HG03095 (cell line): ENCODE measurements around the gene MAZ.
A peak's percentile ranks its signal among the peaks of the same experiment; 100 is the strongest.

Experiments used
- ATAC-seq: cut with Tn5 transposase; IDR thresholded peaks from one replicate; pipeline ENCODE4 v1.9.1; 2021; ENCODE audit warnings: moderate library complexity; ENCODE audit not compliant: unreplicated experiment

Gene MAZ

DNA sequence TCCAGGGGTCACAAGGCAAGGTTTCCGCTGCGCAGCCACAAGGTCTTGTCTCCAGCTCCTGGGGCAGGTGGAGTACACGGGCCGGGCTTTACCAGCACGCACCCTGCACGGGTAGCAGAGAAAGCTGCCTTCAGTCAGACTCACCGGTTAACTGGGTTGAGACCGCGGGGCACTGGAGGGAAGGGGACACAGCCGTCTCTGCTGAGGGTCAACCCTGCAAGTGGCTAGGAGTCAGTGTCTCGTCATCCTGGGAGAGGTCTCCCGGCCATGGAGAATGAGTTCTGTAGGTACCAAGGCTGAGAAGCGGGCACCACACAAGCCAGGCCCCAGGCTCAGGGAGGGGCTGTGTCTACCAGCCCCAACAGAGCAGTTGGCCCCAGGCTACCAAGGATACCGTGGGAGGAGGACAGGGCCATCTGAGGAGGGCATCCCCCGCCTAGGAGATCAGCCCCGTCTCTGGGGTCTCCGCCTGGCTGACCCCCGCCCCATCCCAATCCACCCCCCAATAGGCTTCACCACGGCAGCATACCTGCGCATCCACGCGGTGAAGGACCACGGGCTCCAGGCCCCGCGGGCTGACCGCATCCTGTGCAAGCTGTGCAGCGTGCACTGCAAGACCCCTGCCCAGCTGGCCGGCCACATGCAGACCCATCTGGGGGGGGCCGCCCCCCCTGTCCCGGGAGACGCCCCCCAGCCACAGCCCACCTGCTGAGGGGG, 2.9 kb downstream of the MAZ start:
- no peak for ATAC-seq

DNA sequence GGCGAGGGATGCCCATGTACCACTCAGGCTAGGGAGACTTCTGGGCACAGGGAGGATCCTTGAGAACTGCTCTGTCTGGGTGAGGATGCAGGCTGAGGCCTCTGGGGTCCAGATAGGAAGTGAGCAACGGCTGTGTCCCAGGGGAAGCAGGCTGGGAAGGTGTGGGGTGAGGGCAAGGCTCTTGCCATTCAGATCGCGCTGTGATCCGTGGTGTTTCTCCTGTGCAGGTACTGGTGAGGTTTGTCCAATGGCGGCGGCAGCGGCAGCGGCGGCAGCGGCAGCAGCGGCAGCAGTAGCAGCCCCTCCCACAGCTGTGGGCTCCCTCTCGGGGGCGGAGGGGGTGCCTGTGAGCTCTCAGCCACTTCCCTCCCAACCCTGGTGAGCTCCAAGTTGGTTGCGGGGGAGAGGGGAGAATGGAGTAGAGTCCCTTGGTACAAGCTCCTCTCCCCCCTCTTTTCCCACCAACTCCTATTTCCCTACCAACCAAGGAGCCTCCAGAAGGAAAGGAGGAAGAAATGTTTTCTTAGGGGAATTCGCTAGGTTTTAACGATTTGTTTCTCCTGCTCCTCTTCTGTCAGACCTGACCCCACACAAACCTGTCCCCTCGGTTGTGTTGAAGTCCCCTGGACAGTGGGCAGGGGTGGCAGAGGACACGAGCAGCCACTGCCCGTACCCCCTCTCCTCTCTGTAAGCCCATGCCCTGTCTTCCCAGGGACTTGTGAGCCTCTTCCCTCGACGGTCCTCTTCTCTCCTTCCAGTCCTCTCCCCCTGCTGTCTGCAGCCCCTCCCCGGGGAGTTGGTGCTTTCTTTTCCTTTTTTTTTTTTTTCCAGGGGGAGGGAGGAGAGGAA, 3.7 kb downstream of the MAZ start:
- no peak for ATAC-seq

DNA sequence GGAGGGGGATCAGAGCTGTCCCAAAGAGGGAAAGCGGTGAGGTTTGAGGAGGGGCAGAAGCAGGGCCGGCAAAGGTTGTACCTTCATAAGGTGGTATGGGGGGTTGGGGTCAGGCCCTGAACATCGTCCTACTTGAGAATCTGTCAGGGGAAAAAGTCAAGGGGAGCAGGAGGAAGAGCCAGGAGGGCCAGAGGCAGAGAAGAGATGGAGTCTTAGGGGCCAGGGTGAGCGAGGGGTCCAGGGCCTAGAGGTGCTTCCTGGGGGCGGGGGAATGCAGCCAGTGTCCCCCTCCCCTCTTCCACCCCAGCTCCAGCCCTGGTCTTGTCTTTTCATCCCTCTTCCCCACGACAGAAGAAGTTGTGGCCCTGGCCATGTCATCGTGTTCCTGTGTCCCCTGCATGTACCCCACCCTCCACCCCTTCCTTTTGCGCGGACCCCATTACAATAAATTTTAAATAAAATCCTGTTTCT, 4.4 kb downstream of the MAZ start:
- no peak for ATAC-seq

DNA sequence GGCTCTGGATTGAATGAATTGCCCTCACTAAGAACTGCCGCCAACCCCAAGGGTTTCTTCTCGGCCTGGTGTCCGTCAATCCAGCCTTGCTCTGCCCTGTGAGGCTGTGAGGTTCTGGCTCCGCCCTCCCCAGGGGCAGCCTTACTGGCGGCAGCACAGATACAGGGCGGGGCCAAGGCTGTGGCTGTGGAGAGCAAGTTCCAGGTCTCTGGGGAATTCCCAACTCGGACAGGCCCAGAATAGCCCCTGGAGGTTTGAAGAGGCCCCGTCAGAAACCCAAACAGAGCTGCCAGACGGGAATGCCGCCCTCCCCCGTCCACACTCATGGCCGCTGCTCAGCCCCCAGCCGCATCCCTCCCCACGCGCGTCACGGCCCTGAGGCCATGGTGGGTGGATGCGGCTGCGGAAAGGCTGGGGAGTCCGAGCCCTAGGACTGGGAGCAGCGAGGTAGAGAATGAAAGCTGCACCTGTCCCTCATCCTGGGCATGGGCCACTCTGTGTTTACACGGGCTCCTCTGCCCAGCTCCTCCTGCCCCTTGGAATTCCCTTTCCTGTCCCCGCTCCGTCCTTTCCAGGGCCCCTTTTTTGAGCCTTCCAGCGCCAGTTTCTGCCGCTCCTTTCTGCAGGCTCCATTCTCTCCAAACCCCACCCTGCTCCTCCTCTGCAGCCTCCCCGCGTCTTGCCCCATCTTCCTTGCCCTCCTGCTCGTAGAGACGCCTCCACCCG, 5.0 kb downstream of the MAZ start:
- peak; percentile 41 for ATAC-seq

DNA sequence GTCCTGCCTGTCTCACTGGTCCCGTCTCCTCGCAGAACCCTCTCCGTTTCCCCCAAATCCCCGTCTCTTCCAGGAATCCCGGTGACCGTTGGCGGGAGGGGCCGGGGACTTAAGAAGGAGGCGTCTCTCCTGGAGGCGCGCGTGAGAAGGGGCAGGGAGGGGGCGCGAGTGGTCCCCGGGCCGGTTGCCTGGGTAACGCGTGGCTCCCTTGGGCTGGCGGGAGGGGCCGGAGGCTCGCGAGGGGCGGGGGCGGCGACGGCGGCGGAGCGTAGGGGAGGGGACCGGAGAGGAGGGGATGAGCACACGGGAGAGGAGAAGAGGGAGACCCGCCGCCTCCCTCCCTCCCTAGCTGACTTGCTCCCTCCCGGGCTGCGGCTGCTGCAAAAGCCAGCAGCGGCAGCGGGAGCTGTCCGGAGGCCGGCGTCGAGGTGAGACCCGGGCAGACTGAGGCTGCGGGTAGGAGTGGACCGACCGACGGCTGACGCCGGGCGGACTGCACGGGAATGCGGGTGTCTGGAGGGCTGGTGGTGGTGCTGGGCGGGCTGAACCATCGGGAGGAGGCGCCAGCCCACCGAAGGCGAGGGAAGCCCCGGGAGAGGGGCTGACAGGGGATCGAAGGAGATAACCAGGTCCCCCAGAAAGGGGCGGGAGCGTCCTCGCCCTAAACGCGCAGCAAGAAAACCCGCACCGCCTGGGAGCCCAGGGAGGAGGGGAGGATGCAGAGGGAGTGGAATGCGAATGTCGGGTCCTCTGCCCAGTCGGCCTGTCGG, 5.8 kb downstream of the MAZ start, which contains the start of gene PRRT2:
TSS of gene PRRT2 (plus strand) at position 298 of the 770 bp plus-strand sequence. CDS start 862 bp downstream, outside the sequence.
- ATAC-seq: no peak

DNA sequence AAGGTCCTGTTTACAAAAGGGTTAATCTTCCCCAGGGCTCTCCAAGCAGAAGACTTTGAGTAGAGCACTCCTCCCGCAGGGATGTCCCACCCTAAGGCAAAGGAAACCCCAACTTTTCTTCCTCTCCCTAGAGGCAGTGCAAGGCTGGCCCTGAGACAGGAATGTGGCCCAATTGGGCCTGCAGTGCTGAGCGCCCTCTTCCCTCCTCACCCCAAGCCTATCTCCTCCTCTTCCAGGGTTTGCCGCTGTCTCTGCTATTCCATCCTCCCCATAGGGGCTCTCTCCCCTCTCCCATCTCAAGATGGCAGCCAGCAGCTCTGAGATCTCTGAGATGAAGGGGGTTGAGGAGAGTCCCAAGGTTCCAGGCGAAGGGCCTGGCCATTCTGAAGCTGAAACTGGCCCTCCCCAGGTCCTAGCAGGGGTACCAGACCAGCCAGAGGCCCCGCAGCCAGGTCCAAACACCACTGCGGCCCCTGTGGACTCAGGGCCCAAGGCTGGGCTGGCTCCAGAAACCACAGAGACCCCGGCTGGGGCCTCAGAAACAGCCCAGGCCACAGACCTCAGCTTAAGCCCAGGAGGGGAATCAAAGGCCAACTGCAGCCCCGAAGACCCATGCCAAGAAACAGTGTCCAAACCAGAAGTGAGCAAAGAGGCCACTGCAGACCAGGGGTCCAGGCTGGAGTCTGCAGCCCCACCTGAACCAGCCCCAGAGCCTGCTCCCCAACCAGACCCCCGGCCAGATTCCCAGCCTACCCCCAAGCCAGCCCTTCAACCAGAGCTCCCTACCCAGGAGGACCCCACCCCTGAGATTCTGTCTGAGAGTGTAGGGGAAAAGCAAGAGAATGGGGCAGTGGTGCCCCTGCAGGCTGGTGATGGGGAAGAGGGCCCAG, 6.7 kb downstream of the MAZ start:
- ATAC-seq: no peak

DNA sequence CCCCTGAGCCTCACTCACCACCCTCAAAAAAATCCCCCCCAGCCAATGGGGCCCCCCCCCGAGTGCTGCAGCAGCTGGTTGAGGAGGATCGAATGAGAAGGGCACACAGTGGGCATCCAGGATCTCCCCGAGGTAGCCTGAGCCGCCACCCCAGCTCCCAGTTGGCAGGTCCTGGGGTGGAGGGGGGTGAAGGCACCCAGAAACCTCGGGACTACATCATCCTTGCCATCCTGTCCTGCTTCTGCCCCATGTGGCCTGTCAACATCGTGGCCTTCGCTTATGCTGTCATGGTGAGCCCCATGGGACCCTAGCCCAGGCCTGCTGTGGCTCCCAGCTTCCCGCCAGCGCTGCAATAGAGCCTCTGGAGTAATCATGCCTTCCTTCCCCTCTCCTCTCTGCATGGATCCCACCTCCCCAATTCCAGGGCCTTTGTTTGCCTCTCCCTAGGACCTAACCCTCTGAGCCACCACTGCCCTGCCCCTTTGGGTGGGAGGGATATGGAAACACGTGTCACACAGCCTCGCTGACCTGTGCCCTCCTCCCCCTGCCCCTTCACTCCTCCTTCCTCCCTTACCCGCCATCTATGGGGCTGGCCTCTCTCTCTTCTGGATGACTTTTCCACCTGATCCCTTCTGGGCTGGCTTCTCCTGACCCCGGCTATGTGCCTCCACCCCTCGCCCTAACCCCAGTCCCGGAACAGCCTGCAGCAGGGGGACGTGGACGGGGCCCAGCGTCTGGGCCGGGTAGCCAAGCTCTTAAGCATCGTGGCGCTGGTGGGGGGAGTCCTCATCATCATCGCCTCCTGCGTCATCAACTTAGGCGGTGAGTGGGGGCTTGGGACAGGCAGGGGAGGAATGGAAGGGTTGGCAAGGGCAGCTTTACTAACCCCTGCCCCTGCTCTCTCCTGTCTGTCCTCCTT, 7.6 kb downstream of the MAZ start:
- no peak for ATAC-seq

DNA sequence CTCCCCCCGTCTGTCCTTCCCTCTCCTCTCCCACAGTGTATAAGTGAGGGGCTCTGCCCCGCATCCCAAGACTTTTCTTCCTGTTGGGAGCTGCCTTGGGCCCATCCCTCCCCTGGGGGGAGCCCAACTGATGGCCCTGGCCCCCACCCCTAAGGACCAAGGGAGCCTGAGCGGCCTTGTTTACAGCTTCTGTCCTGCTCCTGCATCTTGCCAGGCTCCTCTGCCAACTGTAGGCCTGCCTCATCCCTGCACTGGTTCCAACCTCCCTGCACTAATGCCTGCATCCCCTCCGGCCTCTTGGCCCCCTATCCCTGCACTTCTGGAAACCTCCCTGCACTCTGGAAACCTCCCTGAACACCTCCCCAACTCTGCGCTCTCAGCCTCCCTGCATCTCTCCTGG, 8.3 kb downstream of the MAZ start:
- no peak for ATAC-seq

DNA sequence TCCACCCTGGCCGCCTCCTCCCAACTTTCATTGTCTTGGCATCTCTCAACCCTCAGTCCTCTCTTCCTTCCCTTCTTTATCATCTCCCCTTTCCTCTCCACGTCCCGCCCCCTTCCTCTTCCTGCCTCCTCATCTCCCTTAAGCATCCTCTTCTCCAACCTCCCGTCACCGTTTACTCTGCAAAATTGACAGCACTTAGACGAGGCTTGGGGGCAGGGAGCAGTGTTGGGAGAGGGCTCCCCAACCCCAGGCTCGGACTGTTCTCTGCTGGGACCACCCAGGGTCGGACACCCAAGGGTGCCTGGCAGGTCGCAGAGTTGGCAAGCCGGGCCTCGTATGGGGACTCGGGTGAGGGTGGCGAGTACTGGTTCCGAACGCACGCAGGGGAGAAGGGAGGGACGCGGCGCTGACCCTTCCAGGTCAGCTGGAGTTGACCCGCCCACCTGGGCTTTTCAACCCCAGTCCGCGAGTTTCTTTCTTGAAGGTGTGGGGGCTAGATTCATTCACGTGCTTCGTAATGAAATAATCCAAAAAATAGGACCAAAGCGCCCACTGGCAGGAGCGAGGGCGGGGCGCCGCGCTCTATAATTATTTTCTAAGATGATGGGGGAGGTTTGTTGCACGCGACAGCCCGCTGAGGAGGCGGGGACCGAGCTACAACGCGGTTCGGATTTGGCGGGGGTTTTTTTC, 8.8 kb downstream of the MAZ start:
- ATAC-seq: no peak

DNA sequence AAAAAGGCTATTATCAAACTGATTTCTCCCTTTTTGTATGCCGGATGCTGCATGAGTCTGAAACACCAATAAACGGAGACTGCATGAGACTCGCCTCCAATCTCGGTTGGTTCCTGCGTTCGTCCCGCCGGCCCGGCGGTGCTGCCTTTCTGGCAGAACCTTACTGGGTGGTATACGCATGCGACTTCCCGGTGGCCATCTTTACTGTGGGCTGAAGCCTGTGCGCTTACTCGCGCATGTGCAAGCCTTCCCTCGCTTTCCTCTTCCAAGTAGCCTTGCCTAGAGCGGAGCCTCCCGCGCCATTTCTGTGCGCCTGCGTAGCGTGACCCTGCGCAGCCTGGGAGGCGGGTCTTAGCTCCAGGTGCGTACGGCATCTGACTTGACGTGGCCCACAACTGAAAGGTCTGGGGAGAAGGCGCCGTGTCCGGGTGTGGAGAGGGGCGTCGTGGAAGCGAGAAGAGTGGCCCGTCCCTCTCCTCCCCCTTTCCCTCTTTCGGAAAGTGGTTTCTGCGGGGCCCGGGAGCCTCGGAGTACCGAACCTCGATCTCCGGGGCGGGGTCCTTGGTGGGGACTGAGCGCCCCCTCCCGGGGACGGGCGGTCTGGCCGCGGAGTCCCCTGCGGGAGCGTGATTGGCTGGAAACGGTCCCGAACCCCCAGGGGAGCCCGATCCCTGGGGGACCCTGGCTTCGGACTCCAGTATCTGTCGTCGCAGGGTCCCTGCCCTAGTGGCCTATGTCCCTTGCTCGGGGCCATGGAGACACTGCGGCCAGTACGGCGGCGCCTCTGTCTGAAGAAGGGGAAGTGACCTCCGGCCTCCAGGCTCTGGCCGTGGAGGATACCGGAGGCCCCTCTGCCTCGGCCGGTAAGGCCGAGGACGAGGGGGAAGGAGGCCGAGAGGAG, 9.7 kb downstream of the MAZ start, which contains the start of gene PAGR1:
TSS of gene PAGR1 (plus strand) at position 360 of the 901 bp plus-strand sequence. CDS start at position 734, 374 bp downstream.
- peak; percentile 43 for ATAC-seq

DNA sequence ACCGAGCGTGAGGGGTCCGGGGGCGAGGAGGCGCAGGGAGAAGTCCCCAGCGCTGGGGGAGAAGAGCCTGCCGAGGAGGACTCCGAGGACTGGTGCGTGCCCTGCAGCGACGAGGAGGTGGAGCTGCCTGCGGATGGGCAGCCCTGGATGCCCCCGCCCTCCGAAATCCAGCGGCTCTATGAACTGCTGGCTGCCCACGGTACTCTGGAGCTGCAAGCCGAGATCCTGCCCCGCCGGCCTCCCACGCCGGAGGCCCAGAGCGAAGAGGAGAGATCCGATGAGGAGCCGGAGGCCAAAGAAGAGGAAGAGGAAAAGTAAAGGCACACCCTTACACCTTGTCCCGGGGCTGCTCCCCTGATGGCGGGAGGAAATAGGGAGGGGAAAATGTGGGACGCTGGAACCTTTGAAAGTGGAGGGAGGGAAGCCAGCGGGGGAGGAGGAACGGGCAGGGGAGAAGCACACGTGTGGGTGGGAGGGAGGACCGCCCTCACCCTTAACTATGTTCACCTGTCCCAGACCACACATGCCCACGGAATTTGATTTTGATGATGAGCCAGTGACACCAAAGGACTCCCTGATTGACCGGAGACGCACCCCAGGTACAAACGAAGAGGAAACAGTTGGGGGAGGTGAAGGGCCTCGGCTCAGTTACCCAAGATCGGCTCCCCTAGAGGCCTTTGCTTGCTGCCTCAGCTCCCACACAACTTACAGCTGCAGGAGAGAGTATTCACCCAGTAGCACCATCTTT, 10.5 kb downstream of the MAZ start:
- ATAC-seq: peak; percentile 4

DNA sequence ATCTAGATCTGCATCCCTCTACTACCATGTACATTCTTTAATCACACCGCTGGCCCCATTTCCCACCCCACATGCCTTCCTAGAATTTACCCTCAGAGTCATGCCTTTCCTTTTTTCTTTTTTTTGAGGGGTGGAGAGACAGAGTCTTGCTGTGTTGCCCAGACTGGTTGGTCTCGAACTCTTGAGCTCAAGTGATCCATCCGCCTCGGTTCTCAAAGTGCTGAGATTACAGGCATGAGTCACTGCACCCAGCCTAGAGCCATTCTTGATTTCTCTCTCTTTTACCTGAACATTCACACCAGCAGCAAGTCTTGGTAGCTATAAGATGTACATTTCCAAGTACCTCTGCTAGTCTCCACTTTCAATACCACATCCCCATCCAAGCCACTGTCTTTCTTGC, 11.8 kb downstream of the MAZ start:
- ATAC-seq: no peak

DNA sequence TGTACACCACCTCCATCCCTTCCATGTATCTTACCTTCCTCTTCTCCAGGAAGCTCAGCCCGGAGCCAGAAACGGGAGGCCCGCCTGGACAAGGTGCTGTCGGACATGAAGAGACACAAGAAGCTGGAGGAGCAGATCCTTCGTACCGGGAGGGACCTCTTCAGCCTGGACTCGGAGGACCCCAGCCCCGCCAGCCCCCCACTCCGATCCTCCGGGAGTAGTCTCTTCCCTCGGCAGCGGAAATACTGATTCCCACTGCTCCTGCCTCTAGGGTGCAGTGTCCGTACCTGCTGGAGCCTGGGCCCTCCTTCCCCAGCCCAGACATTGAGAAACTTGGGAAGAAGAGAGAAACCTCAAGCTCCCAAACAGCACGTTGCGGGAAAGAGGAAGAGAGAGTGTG, 13.2 kb downstream of the MAZ start:
- no peak for ATAC-seq

DNA sequence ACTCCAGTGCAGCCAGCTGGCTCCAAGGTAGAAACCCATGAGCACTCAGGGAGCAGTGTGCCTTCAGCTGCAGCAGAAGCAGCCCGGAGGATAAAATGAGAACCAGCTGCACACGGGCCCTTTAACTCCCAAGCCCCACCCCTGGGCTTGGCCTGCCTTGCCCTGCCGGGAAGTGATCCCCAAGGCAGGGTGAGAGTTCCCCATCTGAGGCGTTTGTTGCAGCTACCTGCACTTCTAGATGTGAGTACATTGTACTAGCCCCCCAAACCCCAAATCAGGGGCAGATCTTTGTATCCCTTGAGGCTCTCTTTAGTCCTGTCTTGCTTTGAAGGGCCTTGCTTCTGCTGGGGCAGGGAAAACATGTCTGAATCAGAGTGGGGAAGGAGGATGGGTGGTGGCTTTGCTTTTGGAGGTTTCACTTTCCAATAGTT, 14.0 kb downstream of the MAZ start, which contains the start of gene MVP:
TSS of gene MVP (plus strand) at position 192 of the 431 bp plus-strand sequence. CDS start 10,088 bp downstream, outside the sequence.
- no peak for ATAC-seq

DNA sequence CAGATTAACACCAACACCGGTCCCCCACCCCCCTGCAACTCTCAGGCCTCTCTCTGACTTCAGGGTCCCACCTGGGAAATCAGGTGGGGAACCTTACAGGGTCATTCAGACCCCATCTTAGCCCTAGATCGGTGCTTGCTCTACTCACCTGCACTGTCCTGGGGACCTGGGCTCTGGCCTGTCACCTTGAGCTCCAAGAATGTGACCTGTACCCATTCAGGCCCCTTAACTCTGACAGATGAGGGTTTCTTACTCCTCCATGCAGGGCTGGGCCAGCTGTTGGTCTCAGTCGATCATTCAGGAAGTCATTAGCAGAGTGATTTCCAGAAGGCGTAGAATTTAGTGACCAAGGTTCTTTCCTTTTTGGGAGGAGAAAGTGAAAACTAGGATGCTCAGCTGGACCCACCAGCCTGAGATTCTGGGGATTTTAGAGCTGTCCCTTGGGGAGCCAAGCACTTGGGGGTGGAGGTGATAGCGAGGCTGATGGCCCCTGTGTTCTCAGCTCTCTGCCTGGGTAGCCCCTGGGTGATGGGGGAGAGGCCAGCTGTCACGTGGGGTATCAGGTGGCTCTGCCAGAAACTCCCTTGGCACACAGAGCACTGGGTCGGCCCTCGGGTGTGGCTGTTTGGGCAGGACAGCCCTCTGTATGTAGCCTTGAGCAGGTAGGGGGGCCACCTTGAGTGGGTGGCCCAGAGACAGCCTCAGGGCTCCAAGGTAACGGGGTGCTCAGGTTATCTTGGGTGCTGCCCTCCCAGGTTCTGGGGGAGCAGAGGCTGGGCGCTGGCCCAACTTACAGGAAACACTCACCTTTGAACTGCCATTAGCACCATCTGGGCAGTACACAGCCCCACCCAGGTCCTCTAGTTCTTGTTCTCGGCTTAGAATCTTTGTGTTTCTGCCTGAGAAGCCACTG, 14.7 kb downstream of the MAZ start:
- peak; percentile 38 for ATAC-seq
